ENCODE results near the gene TDRD9. TPM values are rescaled to one million over a fixed set of nuclear protein-coding genes. Genes with fewer than 3 reads are reported as not detected.

The TDRD9 gene
- total RNA-seq, 6 donors from 2014 or later, result 3.1 to 7.9 (median 5.1) TPM

DNA sequence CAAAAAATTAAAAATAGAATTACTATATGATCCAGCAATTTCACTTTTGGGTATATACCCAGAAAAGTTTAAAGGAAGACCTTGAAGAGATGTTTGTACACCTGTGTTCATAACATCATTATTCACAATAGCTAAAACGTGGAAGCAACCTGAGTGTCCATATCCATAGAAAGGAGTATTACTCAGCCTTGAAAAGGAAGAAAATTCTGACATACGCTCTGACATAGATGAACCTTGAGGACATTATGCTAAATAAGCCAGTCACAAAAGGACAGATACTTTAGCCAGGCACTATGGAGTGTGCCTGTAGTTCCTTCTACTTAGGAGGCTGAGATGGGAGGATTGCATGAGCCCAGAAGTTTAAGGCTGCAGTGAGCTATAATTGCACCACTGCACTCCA, 20.2 kb downstream of the TDRD9 start:
- no peak for ATAC-seq (ENCODE audit: low FRiP score in 2 of 2)
- no peaks in the 10 kb centered on the region for H3K27me3 ChIP-seq
- no peaks in the 10 kb centered on the region for H3K36me3 ChIP-seq
- H3K4me3 ChIP-seq, result no peak overlapping the region
- no peak overlapping the region for H3K27ac ChIP-seq
- no peak for DNase-seq
- peaks cover 0 to 4% (median 0%) of the 10 kb centered on the region in 4 donors for H3K9me3 ChIP-seq
- no peaks in the 10 kb centered on the region for H3K4me1 ChIP-seq
- 75 to 89% methylated on average over 2 of the region's 2 CpGs for WGBS, 2 donors
- no peak for TF ChIP-seq EP300 (IDR thresholded peaks at IDR 0.05)
- TF ChIP-seq POLR2A (IDR thresholded peaks at IDR 0.05), result no peak
- TF ChIP-seq, protein P1, sequence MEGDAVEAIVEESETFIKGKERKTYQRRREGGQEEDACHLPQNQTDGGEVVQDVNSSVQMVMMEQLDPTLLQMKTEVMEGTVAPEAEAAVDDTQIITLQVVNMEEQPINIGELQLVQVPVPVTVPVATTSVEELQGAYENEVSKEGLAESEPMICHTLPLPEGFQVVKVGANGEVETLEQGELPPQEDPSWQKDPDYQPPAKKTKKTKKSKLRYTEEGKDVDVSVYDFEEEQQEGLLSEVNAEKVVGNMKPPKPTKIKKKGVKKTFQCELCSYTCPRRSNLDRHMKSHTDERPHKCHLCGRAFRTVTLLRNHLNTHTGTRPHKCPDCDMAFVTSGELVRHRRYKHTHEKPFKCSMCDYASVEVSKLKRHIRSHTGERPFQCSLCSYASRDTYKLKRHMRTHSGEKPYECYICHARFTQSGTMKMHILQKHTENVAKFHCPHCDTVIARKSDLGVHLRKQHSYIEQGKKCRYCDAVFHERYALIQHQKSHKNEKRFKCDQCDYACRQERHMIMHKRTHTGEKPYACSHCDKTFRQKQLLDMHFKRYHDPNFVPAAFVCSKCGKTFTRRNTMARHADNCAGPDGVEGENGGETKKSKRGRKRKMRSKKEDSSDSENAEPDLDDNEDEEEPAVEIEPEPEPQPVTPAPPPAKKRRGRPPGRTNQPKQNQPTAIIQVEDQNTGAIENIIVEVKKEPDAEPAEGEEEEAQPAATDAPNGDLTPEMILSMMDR (IDR thresholded peaks at IDR 0.05), result no peak
- TF ChIP-seq POLR2AphosphoS5 (IDR thresholded peaks at IDR 0.05), result no peak

DNA sequence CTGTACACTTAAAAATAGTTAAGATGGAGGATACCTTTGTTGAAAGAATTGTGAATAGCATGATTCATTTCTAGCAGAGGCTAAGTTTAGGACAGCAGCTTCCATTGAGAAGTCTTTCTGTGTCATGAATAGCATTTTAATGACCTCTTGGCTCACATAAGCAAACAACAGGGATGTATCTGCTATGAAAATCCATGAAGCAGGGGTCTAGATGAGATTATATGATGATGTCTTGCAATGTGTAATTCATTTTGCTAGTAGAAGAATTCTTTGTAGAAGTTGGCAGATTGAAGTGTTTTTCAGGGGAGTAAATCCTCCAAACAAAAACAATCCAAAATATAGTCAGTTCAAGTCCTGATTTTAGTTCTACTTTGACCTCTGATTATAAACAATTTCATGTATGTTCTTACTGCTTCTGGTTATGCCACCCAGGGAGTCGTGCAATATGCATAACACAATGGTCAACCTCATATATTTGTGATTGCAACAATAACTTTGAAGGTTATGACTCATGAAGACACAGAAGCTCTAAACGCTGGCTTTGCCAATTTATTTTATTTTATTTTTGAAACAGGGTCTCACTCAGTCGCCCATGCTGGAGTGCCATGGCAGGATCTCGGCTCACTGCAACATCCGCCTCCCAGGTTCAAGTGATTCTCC, 21.0 kb downstream of the TDRD9 start:
- TF ChIP-seq, protein P1 (IDR thresholded peaks at IDR 0.05), result no peak
- TF ChIP-seq POLR2AphosphoS5 (IDR thresholded peaks at IDR 0.05) (no peak), EP300 (IDR thresholded peaks at IDR 0.05) (no peak), POLR2A (IDR thresholded peaks at IDR 0.05) (no peak)
- Histone ChIP-seq H3K27me3 (no peaks in the 10 kb centered on the region), H3K4me1 (no peaks in the 10 kb centered on the region), H3K36me3 (no peaks in the 10 kb centered on the region), H3K4me3 (no peak overlapping the region), H3K9me3 (peaks cover 0 to 4% (median 0%) of the 10 kb centered on the region in 4 donors), H3K27ac (no peak overlapping the region)
- 65 to 74% methylated on average over 5 of the region's 5 CpGs for WGBS, 2 donors
- no peak for DNase-seq
- ATAC-seq (ENCODE audit: low FRiP score in 2 of 2), result no peak

DNA sequence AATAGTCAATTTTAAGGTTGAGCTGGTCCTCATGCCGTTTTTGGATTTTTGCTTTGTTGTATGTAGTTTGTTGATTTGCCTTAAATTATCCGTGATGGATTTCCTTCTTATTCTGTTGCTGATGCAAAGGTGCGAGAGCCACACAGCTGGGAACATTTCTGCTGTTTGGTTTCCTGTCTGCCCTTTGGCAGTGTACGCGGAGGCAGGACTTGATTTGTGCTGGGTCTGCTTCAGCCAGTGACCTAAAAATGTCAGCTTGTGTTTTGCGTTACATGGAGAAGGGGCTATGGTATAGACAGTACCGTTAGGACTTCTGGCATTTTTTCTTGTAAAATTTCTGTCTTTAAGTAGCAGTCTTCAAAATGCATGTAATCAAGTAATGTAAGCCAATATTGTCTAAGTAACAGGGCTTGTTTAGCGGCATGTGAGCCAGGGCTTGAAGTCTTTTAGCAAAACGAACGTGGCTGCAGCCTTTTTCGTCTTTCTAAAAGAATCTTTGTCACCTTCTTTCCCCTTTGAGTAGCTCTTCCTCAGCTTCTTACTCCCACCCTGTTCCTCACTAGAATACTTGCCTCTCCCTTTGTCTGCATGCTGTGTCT, 32.3 kb downstream of the TDRD9 start:
- no peak for TF ChIP-seq EP300 (IDR thresholded peaks at IDR 0.05)
- 56 to 57% methylated on average over 11 of the region's 11 CpGs for WGBS, 2 donors
- ATAC-seq (ENCODE audit: low FRiP score in 2 of 2), result no peak

DNA sequence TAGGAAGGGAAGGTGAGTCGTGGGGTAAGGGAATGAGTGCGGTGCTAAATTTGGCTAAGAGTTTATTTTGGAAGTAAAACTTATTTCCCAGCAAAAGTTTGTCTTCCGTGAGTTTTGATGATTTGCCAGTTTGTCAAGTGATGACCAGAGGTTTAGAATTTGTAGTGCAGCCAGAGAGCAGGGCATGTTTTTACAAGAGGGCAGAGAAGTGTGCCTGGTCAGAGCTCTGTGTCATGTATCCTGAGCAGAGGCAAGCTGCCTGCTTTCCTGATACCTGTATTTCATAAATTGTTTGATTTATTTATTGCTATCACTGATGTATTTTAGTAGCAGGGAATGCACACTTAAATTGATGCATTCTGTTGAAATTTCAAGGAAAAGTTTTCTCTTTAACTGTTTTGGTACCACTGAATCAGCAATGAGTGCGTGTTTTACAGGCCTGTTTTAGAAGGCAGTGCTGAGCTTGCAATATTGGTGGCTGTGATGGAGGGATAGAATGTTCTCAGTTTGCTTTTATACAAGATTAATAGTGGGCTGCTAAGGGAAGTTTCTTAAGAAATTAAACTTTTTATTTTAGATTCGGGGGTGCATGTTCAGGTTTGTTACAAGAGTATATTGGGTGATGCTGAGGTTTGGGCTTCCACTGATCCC, 33.8 kb downstream of the TDRD9 start:
- 64 to 68% methylated on average over 5 of the region's 5 CpGs for WGBS, 2 donors
- Histone ChIP-seq H3K9me3 (no peaks in the 10 kb centered on the region), H3K27ac (no peak overlapping the region), H3K4me1 (no peaks in the 10 kb centered on the region), H3K4me3 (no peak overlapping the region), H3K36me3 (no peaks in the 10 kb centered on the region), H3K27me3 (no peaks in the 10 kb centered on the region)
- DNase-seq (no peak), ATAC-seq (ENCODE audit: low FRiP score in 2 of 2) (no peak)
- TF ChIP-seq POLR2AphosphoS5 (IDR thresholded peaks at IDR 0.05) (no peak), POLR2A (IDR thresholded peaks at IDR 0.05) (no peak), EP300 (IDR thresholded peaks at IDR 0.05) (no peak)
- TF ChIP-seq, protein P1 (IDR thresholded peaks at IDR 0.05), result no peak

More for the DNA sequence above, 32.3 kb downstream of the TDRD9 start:
- H3K27me3 ChIP-seq, result no peaks in the 10 kb centered on the region
- no peak for DNase-seq
- no peaks in the 10 kb centered on the region for H3K9me3 ChIP-seq
- no peaks in the 10 kb centered on the region for H3K36me3 ChIP-seq
- H3K4me1 ChIP-seq, result no peaks in the 10 kb centered on the region
- no peak overlapping the region for H3K4me3 ChIP-seq
- H3K27ac ChIP-seq, result no peak overlapping the region

DNA sequence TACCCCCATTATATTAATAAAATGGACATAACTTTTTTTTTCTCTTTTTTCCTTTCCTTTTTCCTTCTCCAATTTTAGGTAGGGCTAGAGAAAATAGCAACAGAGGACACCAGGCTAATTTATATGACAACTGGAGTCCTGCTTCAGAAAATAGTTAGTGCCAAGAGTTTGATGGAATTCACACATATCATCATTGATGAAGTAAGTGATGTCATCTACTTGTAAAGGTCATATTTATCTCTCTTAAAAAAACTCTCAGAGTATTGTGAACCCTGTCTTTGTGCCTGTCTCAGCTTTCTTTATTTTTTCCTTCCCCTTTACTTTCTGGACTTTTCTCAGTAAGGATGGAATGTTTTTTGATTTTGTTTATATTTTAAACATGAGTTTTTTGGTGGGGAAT, 38.4 kb downstream of the TDRD9 start:
- ATAC-seq (ENCODE audit: low FRiP score in 2 of 2) (no peak), DNase-seq (no peak)

More for the DNA sequence above, 38.4 kb downstream of the TDRD9 start:
- H3K4me3 ChIP-seq, result no peak overlapping the region
- no peaks in the 10 kb centered on the region for H3K36me3 ChIP-seq
- no peak overlapping the region for H3K27ac ChIP-seq
- TF ChIP-seq POLR2A (IDR thresholded peaks at IDR 0.05), result no peak
- TF ChIP-seq, protein P1 (IDR thresholded peaks at IDR 0.05), result no peak
- TF ChIP-seq EP300 (IDR thresholded peaks at IDR 0.05), result no peak
- TF ChIP-seq POLR2AphosphoS5 (IDR thresholded peaks at IDR 0.05), result no peak
- H3K4me1 ChIP-seq, result no peaks in the 10 kb centered on the region
- H3K9me3 ChIP-seq, result no peaks in the 10 kb centered on the region
- no peaks in the 10 kb centered on the region for H3K27me3 ChIP-seq
